Muscle layer of colon (tissue), 2 donors: ENCODE data around the gene DENND1A.

Experiments used
- H3K27ac ChIP-seq: one replicate; pipeline ENCODE4 v1.7.0; 2013; ENCODE audit warnings: low read depth, mild to moderate bottlenecking, low read length, moderate library complexity
- H3K27me3 ChIP-seq, 2 donors: one replicate each; pipeline ENCODE4 v1.7.0; 2013; ENCODE audit warnings: low read length in 2 of 2, mild to moderate bottlenecking in 2 of 2; ENCODE audit not compliant: insufficient read depth in 2 of 2, control insufficient read depth in 1 of 2
- H3K36me3 ChIP-seq: one replicate; pipeline ENCODE4 v1.7.0; 2013; ENCODE audit warnings: mild to moderate bottlenecking, low read length; ENCODE audit not compliant: insufficient read depth
- H3K4me1 ChIP-seq: one replicate; pipeline ENCODE4 v1.7.0; 2013; ENCODE audit warnings: mild to moderate bottlenecking, low read length; ENCODE audit not compliant: insufficient read depth
- H3K4me3 ChIP-seq, 2 donors: one replicate each; pipeline ENCODE4 v1.7.0; 2013; ENCODE audit warnings: low read length in 2 of 2, low read depth in 1 of 2, mild to moderate bottlenecking in 1 of 2, moderate library complexity in 1 of 2
- H3K9ac ChIP-seq: one replicate; pipeline ENCODE4 v1.7.0; 2013; ENCODE audit warnings: low read length
- H3K9me3 ChIP-seq: one replicate; pipeline ENCODE4 v1.7.0; 2013; ENCODE audit warnings: mild to moderate bottlenecking, low read length
- donor health status: abdominal sarcoma.
- donor health status: Adenocarcinoma of cecum.

DENND1A gene

GRCh38 chr9:123654218-123654993 lies 275.5 kb downstream of the DENND1A start:
- H3K36me3 ChIP-seq, result no peaks in the 10 kb centered on the region
- no peaks in the 10 kb centered on the region for H3K27me3 ChIP-seq
- H3K4me1 ChIP-seq, result no peaks in the 10 kb centered on the region
- H3K9me3 ChIP-seq, result no peaks in the 10 kb centered on the region
- no peak overlapping the region for H3K4me3 ChIP-seq
- no peak overlapping the region for H3K9ac ChIP-seq
- no peak overlapping the region for H3K27ac ChIP-seq

- Histone ChIP-seq H3K36me3 (peaks cover 3% of the 10 kb centered on the region), H3K4me3 (no peak overlapping the region), H3K9ac (no peak overlapping the region), H3K9me3 (no peaks in the 10 kb centered on the region), H3K27ac (no peak overlapping the region), H3K4me1 (no peaks in the 10 kb centered on the region), H3K27me3 (no peaks in the 10 kb centered on the region)
These were observed 277.5 kb downstream of the DENND1A start for GRCh38 chr9:123652416-123652815.

- no peak overlapping the region for H3K9ac ChIP-seq
- H3K36me3 ChIP-seq, result peaks cover 4% of the 10 kb centered on the region
- H3K27me3 ChIP-seq, result no peaks in the 10 kb centered on the region
- no peaks in the 10 kb centered on the region for H3K4me1 ChIP-seq
- no peaks in the 10 kb centered on the region for H3K9me3 ChIP-seq
- no peak overlapping the region for H3K27ac ChIP-seq
- no peak overlapping the region for H3K4me3 ChIP-seq
These were observed 278.1 kb downstream of the DENND1A start for GRCh38 chr9:123651871-123652270.

GRCh38 chr9:123651273-123651672 lies 278.7 kb downstream of the DENND1A start:
- H3K27me3 ChIP-seq, result no peaks in the 10 kb centered on the region
- peaks cover 4% of the 10 kb centered on the region for H3K36me3 ChIP-seq
- H3K27ac ChIP-seq, result no peak overlapping the region
- H3K9me3 ChIP-seq, result no peaks in the 10 kb centered on the region
- H3K4me3 ChIP-seq, result no peak overlapping the region
- no peak overlapping the region for H3K9ac ChIP-seq
- H3K4me1 ChIP-seq, result no peaks in the 10 kb centered on the region

GRCh38 chr9:123649909-123650308 lies 280.0 kb downstream of the DENND1A start:
- H3K9ac ChIP-seq, result no peak overlapping the region
- H3K4me3 ChIP-seq, result no peak overlapping the region
- no peak overlapping the region for H3K27ac ChIP-seq
- H3K27me3 ChIP-seq, result no peaks in the 10 kb centered on the region
- no peaks in the 10 kb centered on the region for H3K4me1 ChIP-seq
- H3K9me3 ChIP-seq, result no peaks in the 10 kb centered on the region
- peaks cover 4% of the 10 kb centered on the region for H3K36me3 ChIP-seq

- H3K4me1 ChIP-seq, result peaks cover 6% of the 10 kb centered on the region
- no peak overlapping the region for H3K9ac ChIP-seq
- no peaks in the 10 kb centered on the region for H3K27me3 ChIP-seq
- H3K36me3 ChIP-seq, result peaks cover 4% of the 10 kb centered on the region
- H3K27ac ChIP-seq, result no peak overlapping the region
- H3K4me3 ChIP-seq, result no peak overlapping the region
- H3K9me3 ChIP-seq, result no peaks in the 10 kb centered on the region
These were observed 282.8 kb downstream of the DENND1A start for GRCh38 chr9:123647145-123647544.

- H3K4me3 ChIP-seq, result no peak overlapping the region
- H3K9ac ChIP-seq, result no peak overlapping the region
- H3K9me3 ChIP-seq, result no peaks in the 10 kb centered on the region
- no peak overlapping the region for H3K27ac ChIP-seq
- peaks cover 6% of the 10 kb centered on the region for H3K4me1 ChIP-seq
- peaks cover 4% of the 10 kb centered on the region for H3K36me3 ChIP-seq
- no peaks in the 10 kb centered on the region for H3K27me3 ChIP-seq
These were observed 284.2 kb downstream of the DENND1A start for GRCh38 chr9:123645762-123646161.

GRCh38 chr9:123645126-123645525 lies 284.8 kb downstream of the DENND1A start:
- peaks cover 4% of the 10 kb centered on the region for H3K36me3 ChIP-seq
- H3K4me1 ChIP-seq, result peaks cover 6% of the 10 kb centered on the region
- no peak overlapping the region for H3K27ac ChIP-seq
- no peak overlapping the region for H3K9ac ChIP-seq
- no peaks in the 10 kb centered on the region for H3K9me3 ChIP-seq
- no peak overlapping the region for H3K4me3 ChIP-seq
- H3K27me3 ChIP-seq, result no peaks in the 10 kb centered on the region

- H3K36me3 ChIP-seq, result peaks cover 4% of the 10 kb centered on the region
- H3K4me3 ChIP-seq, result no peak overlapping the region
- no peak overlapping the region for H3K9ac ChIP-seq
- H3K27me3 ChIP-seq, result no peaks in the 10 kb centered on the region
- no peak overlapping the region for H3K27ac ChIP-seq
- H3K4me1 ChIP-seq, result peaks cover 6% of the 10 kb centered on the region
- no peaks in the 10 kb centered on the region for H3K9me3 ChIP-seq
These were observed 286.4 kb downstream of the DENND1A start for GRCh38 chr9:123643518-123643917.

GRCh38 chr9:123642291-123643278 lies 287.3 kb downstream of the DENND1A start:
- peaks cover 6% of the 10 kb centered on the region for H3K4me1 ChIP-seq
- no peaks in the 10 kb centered on the region for H3K27me3 ChIP-seq
- H3K4me3 ChIP-seq, result no peak overlapping the region
- H3K27ac ChIP-seq, result no peak overlapping the region
- no peaks in the 10 kb centered on the region for H3K9me3 ChIP-seq
- H3K9ac ChIP-seq, result no peak overlapping the region
- peaks cover 3% of the 10 kb centered on the region for H3K36me3 ChIP-seq

GRCh38 chr9:123640792-123641222 lies 289.1 kb downstream of the DENND1A start:
- Histone ChIP-seq H3K4me1 (peaks cover 6% of the 10 kb centered on the region), H3K27ac (no peak overlapping the region), H3K9me3 (no peaks in the 10 kb centered on the region)

More at GRCh38 chr9:123640792-123641222, 289.1 kb downstream of the DENND1A start:
- H3K36me3 ChIP-seq, result no peaks in the 10 kb centered on the region
- no peak overlapping the region for H3K4me3 ChIP-seq
- no peak overlapping the region for H3K9ac ChIP-seq
- no peaks in the 10 kb centered on the region for H3K27me3 ChIP-seq
